HG02970 (cell line): ENCODE data around the gene CFAP91.

Source experiments
- ATAC-seq: cut with Tn5 transposase; IDR thresholded peaks from one replicate; pipeline ENCODE4 v1.9.1; 2021; ENCODE audit warnings: mild to moderate bottlenecking, moderate library complexity, moderate number of reproducible peaks; ENCODE audit not compliant: unreplicated experiment, low FRiP score

Gene CFAP91

GRCh38 chr3:119733812-119734211 lies 31.0 kb downstream of the CFAP91 start:
- no peak for ATAC-seq

GRCh38 chr3:119738741-119739140 lies 35.9 kb downstream of the CFAP91 start:
- no peak for ATAC-seq

- no peak for ATAC-seq
These were observed 39.1 kb downstream of the CFAP91 start for GRCh38 chr3:119741657-119742590.

GRCh38 chr3:119743921-119744320 lies 41.1 kb downstream of the CFAP91 start:
- ATAC-seq = no peak

GRCh38 chr3:119745942-119746341 lies 43.1 kb downstream of the CFAP91 start:
- no peak for ATAC-seq

- no peak for ATAC-seq
These were observed 43.6 kb downstream of the CFAP91 start for GRCh38 chr3:119746423-119746822.

- no peak for ATAC-seq
These were observed 44.5 kb downstream of the CFAP91 start for GRCh38 chr3:119747357-119747756.

- ATAC-seq = no peak
These were observed 46.2 kb downstream of the CFAP91 start for GRCh38 chr3:119748991-119749390.

- no peak for ATAC-seq
These were observed 48.6 kb downstream of the CFAP91 start for GRCh38 chr3:119751423-119751822.
